Body of pancreas (tissue), 4 donors: ENCODE measurements around the gene DEFB125.

ENCODE experiments used
- POLR2A ChIP-seq, 3 donors: fragments of 450-650 bp; IDR thresholded peaks; one replicate each; pipeline ENCODE4 v1.6.1; 2016; ENCODE audit warnings: antibody characterized with exemption in 3 of 3, mild to moderate bottlenecking in 2 of 3
- TF ChIP-seq, protein P1 (sequence below), 7 experiments: fragments of 450-650 bp in 4 of 7; fragments of 200-600 bp in 3 of 7; sonication (generic) in 3 of 7; IDR thresholded peaks; one replicate each; pipeline ENCODE4 v1.5.1; 2016 to 2019; ENCODE audit warnings: antibody characterized with exemption in 7 of 7

- TF ChIP-seq, protein P1, sequence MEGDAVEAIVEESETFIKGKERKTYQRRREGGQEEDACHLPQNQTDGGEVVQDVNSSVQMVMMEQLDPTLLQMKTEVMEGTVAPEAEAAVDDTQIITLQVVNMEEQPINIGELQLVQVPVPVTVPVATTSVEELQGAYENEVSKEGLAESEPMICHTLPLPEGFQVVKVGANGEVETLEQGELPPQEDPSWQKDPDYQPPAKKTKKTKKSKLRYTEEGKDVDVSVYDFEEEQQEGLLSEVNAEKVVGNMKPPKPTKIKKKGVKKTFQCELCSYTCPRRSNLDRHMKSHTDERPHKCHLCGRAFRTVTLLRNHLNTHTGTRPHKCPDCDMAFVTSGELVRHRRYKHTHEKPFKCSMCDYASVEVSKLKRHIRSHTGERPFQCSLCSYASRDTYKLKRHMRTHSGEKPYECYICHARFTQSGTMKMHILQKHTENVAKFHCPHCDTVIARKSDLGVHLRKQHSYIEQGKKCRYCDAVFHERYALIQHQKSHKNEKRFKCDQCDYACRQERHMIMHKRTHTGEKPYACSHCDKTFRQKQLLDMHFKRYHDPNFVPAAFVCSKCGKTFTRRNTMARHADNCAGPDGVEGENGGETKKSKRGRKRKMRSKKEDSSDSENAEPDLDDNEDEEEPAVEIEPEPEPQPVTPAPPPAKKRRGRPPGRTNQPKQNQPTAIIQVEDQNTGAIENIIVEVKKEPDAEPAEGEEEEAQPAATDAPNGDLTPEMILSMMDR (IDR thresholded peaks at IDR 0.05) = no peak
- TF ChIP-seq POLR2A (IDR thresholded peaks at IDR 0.05) = no peak
These were observed 16.0 kb downstream of the DEFB125 start for GRCh38 chr20:103456-103855.
